Stimulated activated CD8-positive, alpha-beta memory T cell treated with anti-CD3 and anti-CD28 coated beads, Interleukin-4, amount 100 ng/mL, for 1 hour (primary cell): ENCODE data around the gene MTHFSD.
"Not testable (repeated sequence)": the region's sequence is repeated elsewhere in the genome, so short reads cannot be mapped to it uniquely, and the experiment has no call there.

ENCODE experiments used
- DNase-seq, 2 donors: peaks; one replicate each; pipeline ENCODE4 v3.0.0-alpha.2; 2020; ENCODE audit warnings: low read depth in 2 of 2, low spot score in 1 of 2

The MTHFSD gene, protein sequence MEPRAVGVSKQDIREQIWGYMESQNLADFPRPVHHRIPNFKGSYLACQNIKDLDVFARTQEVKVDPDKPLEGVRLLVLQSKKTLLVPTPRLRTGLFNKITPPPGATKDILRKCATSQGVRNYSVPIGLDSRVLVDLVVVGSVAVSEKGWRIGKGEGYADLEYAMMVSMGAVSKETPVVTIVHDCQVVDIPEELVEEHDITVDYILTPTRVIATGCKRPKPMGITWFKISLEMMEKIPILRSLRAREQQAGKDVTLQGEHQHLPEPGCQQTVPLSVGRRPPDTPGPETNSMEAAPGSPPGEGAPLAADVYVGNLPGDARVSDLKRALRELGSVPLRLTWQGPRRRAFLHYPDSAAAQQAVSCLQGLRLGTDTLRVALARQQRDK

DNA sequence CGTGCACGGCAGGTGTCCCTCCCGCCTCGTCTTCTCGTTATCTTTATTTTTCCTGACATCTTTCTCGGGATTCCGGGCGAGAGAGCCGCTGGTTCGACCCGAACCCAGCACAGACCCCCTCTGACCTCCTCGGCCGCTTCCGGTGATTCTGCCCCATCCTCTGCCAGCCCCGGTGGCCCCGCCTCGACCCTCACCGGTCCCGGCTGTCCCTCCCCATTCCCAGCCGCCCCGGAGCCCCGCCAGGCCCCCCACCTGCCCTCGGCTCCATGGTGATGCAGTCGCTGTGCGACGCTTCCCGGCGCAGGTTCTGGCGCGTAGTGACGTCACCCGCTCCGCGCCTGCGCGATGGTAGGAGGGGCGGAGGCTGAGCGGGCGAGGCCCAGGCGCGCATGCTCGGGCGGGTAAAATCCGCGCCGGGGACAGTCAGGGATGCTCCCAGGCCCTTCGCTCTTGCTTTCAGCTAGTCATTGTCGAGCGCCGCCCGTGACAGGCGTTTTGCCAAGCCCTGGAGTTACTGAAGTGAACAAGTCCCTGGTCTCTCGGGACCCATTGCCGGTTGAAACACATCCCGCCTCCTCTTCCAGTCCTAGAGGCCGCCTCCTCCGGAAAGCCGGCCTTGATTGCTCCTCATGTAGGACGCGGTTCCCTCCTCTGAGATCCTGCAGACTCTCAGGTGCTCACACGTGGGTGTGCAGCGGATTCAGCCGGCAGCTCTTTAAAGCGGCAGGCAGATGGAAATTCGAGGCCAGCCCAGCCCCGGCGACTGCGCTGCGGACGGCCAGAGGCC, at the start of gene MTHFSD:
Gene MTHFSD, minus strand, starts transcription at position 319 of the 787 bp plus-strand sequence. Its CDS starts 51 bp downstream, at position 268.
- DNase-seq: peak; percentile 94

- DNase-seq: peak in 1 of 2 donors; percentile 12
These were observed 49.6 kb upstream of the MTHFSD start for GRCh38 chr16:86604436-86605193.

DNA sequence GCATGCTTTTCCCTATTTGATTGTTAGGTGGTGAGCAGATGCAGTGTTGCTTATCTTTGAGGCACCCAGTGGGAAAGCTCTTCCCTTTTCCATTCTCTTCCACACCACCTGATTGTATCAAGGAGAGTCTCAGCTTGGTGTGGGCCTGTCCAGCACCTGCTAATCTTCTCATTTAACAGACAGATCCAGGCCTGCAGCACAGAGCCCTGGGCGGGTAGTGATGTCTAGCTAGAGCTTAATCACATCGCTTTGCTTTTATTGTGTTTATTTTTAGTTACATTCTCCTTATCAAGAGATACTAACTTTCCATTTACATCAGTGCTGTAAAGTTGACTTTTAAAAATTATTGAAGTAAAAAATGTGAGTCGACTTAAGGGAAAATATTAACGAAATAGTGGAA, 47.5 kb upstream of the MTHFSD start:
- DNase-seq: no peak

- DNase-seq: no peak
These were observed 46.3 kb upstream of the MTHFSD start for GRCh38 chr16:86601356-86601755.

DNA sequence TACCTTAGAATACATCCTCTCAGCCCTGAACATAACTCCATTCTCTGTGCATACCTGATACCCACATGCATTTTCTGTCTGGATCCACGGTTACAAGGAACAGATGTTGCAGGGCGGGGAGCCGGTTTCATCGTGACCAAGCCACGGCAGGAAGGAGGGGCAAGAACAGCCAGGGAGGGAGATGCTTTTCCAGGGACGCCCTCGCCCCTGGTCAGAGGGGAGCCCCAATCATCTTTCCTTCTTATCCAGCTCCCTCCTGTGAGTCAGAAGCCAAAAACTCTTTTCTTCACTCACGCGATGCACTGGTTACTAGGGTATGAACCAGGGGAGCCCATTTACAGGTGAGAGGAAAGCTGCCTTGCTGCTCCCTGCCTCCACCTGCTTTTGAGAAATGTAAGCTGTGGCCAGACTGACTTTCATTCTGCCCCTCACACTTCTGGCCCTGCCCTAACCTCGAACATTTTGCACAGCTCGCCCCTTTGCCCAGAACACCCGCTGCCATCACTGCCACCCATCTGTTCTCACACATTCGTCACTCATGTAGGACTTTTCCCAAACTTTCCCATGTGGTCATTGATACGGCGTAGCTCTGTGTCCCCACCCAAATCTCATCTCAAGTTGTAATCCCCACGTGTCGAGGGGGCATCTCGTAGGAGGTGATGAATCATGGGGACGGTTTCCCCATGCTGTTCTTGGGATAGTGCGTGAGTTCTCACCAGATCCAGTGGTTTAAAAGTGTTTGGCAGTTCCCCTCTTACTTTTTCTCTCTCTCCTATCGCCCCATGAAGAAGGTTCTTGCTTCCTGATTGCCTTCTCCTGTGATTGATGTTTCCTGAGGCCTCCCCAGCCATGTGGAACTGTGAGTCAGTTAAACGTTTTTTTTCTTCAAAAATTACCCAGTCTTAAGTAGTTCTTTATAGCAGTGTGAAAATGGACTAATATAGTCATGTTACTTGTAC, 43.9 kb upstream of the MTHFSD start:
- no peak for DNase-seq

GRCh38 chr16:86597880-86598606, 43.0 kb upstream of the MTHFSD start:
- DNase-seq: no peak

DNA sequence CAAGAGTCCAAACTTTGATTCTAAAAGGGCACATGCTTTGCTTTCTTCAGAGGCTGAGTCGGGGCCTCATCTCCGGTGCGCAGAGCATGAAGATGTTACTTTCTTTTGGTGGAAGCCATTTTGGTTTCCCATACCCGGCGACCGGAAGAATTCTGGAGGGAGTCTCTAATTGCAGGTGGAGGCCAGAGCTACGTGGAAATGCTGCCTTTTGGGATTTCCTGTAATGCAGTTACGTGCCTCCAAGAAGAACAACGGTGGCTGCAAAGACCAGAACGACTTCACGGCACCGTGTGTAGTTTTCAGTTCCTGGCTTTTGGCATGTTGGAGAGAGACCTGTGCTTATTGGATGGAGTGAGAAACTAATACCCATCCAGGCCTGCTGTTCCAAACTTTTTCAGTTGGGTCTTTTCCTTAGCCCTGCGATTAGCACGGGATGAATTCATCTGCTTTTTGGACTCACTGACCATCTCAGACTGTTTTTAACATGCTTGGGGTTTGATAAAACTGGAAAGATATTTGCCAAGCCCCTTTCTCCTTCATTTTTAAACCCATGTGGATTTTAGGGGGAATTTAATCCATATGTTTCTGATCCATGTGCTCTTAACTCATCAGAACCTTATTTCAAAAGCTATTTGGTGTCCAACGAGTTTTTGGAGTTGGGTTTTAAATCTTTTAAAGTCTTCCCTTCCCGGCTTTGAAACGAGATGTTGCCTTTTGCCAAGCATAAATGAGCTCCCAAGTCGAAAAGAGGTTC, 42.3 kb upstream of the MTHFSD start:
- DNase-seq: no peak

GRCh38 chr16:86595983-86596605, 41.1 kb upstream of the MTHFSD start:
- DNase-seq: no peak

DNA sequence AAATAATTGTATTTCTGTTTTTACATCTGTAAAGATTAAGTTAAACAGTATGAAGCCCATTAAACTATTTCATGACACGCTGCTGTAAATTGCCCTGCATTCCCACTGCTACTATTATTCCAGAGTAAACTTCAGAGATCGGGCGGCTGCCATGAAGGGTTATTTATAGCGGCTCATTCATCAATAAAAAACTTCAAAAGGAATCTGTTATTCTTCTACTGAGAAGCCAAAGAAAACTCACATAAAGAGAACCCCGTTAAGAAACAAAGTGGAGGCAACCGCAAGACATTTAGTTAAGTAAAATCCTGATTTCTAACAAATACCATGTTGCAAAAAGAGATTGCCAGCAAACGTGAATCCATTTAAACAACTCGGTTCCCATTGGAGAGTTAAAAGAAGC, 39.7 kb upstream of the MTHFSD start:
- no peak for DNase-seq

DNA sequence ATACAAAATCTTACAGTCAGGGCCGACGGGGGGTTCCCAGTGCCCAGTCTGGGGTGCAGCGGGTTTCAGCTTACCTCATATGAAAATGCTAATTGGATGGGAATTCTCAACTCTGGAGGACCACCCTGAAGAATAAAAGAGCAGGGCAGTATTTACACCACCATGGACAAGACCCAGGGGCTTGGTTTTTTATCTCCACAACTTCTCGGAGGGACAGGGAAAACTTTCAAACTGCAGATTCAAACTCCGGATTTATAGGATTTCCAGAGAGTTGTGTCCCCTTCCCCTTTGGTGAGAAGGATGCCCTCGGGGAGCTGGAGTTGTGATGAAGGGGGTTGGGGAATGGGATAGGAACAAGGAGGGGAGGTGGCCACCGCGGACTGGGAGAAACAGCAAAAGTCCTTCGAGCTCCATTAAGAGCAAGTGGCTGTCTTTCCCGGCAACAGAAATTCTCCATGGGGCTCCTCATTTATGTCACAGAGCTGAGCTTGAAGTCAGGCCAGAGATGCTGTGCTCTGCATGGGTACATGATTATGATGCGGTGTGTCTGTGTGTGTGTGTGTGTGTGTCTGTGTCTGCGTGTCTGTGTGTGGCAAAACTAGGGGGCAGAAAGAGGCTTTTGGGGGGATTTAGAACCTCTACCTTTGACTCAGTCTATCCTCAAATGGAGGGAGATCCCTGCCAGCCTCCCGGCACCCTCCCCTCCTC, 39.0 kb upstream of the MTHFSD start:
- DNase-seq: no peak

DNA sequence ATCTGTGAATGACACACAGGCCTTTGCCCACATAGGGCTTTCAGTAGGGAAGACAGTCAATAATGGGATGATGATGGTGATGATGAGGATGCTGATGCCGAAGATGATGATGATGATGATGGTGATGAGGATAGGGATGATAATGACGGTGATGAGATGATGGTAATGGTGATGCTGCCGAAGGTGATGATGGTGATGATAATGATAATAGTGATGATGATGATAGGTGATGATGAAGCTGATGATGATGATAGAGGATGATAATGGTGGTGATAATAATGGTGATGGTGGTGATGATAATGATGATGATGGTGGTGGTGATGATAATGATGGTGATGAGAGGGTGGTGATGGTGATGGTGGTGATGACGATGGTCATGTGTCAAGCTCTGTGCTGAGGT, 36.2 kb upstream of the MTHFSD start:
- no peak for DNase-seq

- no peak for DNase-seq
These were observed 35.6 kb upstream of the MTHFSD start for GRCh38 chr16:86590501-86591144.

GRCh38 chr16:86587955-86588354, 32.9 kb upstream of the MTHFSD start:
- DNase-seq: not testable (repeated sequence)

DNA sequence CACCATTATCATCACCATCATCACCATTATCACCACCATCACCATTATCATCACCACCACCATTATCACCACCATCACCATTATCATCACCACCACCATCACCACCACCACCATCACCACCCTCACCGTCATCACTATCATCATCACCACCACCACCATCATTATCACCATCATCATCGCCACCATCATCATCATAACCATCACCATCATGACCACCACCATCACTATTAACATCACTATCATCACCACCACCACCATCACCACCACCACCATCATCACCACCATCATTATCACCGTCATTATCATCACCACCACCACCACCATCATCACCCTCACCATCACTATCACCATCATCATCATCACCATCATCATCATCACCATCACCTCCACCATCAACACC, 32.5 kb upstream of the MTHFSD start:
- DNase-seq: no peak

DNA sequence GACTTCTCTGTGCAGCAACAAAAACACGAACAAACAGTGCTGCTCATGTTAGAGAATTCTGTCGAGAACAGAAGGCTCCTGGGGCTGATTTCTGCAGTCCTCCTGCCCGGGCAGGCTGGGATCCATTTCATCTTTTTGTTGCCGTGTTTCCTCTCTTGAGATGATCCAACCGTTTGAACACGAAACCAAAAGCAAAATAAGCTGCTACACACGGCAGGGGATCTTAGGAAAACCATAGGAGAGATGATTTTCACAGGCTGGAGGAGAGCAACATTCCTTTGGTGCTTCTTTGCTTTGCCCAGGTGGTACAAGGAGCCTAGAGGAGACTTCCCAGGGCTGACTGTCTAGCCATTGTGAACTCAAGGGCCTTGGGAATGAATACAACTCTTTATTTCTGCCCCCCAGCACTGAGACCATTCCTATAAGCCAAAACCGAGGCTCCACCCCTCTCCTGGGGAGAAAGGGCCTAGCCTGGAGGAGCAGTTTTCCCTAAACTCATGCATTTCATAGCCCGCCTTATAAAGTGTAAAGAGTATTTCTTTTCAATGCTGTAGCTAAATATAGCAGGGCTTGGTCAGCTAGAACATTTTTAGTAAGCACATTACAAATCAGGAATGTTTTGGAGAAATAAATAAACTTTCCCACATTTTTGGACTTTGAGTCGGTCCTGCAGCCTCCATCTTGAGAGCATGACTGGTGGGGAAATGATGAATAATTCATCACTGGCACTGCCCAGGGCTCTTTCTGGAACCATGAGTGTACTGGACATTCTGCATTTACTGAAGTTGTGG, 31.0 kb upstream of the MTHFSD start:
- no peak for DNase-seq
